Measurements from ENCODE around the gene MSANTD3. TPM values are rescaled to one million over a fixed set of nuclear protein-coding genes. Genes with fewer than 3 reads are reported as not detected.

The MSANTD3 gene
- total and polyA plus RNA-seq, 9 of the 15 experiments (the other 6 are each of a cell fraction or from before 2014, with no cell fraction given) = 9.4 to 28.7 (median 22.3) TPM

DNA sequence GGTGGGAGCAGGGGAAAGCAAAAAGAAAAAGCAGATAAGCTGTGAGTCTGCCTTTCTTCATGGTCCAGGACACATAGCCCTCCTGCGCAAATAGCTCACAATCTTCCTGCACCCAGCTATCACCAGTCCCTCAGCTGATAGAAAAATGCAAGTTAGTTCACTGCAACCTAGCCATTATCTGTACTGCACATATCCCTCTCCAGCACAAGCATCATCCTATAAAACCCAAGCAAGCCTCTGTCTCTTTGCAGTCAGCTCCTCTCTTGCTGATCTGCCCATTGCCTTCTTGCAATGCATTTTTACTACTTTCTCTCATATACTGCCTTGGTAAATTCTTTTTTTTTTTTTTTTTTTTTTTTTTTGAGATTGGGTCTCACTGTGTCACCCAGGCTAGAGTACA lies 20.0 kb upstream of the MSANTD3 start (continued):
- TF ChIP-seq TRIM28 (IDR thresholded peaks at IDR 0.05) (0 out of 2 replicates have a peak, but pooled peaks have one; percentile 27), ZNF551 (CRISPR knock-in tag; IDR thresholded peaks at IDR 0.05) (no peak), HNRNPLL (IDR thresholded peaks at IDR 0.05; ENCODE audit: low read depth, low read length, poor library complexity, severe bottlenecking) (peak; percentile 31), ZNF655 (CRISPR knock-in tag; IDR thresholded peaks at IDR 0.05) (no peak), YY1 (IDR thresholded peaks at IDR 0.05; ENCODE audit: borderline replicate concordance in 1 of 3, control insufficient read depth in 1 of 3, extremely low read depth in 1 of 3, insufficient read depth in 3 of 3, insufficient read length in 1 of 3, insufficient replicate concordance in 2 of 3, low read depth in 1 of 3, low read length in 2 of 3) (no peak), ZNF24 (IDR thresholded peaks at IDR 0.05) (no peak), RBM15 (IDR thresholded peaks at IDR 0.05; ENCODE audit: insufficient read depth, low read length) (no peak)

- 0 out of 2 replicates have a peak overlapping the region, but pooled peaks have one; percentile 3 for H2AFZ ChIP-seq (ENCODE audit: low read depth, low read length)
- H3K4me1 ChIP-seq (replicated peaks in 1 of 2; ENCODE audit: control insufficient read depth in 2 of 2, insufficient read depth in 2 of 2, low read length in 2 of 2) = peaks cover 9 to 11% of the 10 kb centered on the region in 2 experiments; a peak in 4 of 5 replicates
- FAIRE-seq = peak; percentile 44
- CTCF ChIA-PET (ENCODE audit: low intra/inter-chr PET ratio) = no interaction called here
- no peak overlapping the region for H3K27ac ChIP-seq (ENCODE audit: extremely low read depth, low read depth, low read length)
- no peak overlapping the region for H3K9ac ChIP-seq (ENCODE audit: insufficient read depth in 1 of 2, low read depth in 2 of 2, low read length in 2 of 2)
- POLR2A ChIA-PET = no interaction called here
- no peaks in the 10 kb centered on the region for H3K79me2 ChIP-seq (ENCODE audit: control insufficient read depth, insufficient read depth, low read length)
- no peak overlapping the region for H3K4me3 ChIP-seq
- no peaks in the 10 kb centered on the region for H3K36me3 ChIP-seq (ENCODE audit: control insufficient read depth, insufficient read depth, low read length)
- no peak overlapping the region for H3K4me2 ChIP-seq (ENCODE audit: insufficient read depth, low read length)
- intact Hi-C loops (cut with micrococcal nuclease) (no loop called here), in situ Hi-C loops (cut with MboI) (no loop called here)
- peaks cover 7% of the 10 kb centered on the region for H3K9me3 ChIP-seq (replicated peaks; ENCODE audit: control insufficient read depth, insufficient read depth, low read depth, low read length)
- no peaks in the 10 kb centered on the region for H3K9me1 ChIP-seq (ENCODE audit: control insufficient read depth, insufficient read depth, low read length)
- no peaks in the 10 kb centered on the region for H4K20me1 ChIP-seq (replicated peaks; ENCODE audit: control insufficient read depth, insufficient read depth, low read length)
- WGBS (ENCODE audit: insufficient coverage, low coverage, missing lambda C conversion rate) = 32% methylated on average over 5 of the region's 5 CpGs
- ATAC-seq = no peak
- no peak for DNase-seq (ENCODE audit: extremely low read depth in 1 of 4, low spot score in 3 of 4)
- no TSS peak for BruUV-seq (replicated peaks)
- no peaks in the 10 kb centered on the region for H3K27me3 ChIP-seq (ENCODE audit: control insufficient read depth in 2 of 2, insufficient read depth in 2 of 2, low read length in 2 of 2)
- TF ChIP-seq ARID3A (IDR thresholded peaks at IDR 0.05; ENCODE audit: borderline replicate concordance, low read depth, low read length) (no peak), TAF9B (IDR thresholded peaks at IDR 0.05; ENCODE audit: partially characterized antibody) (no peak), SLC30A9 (CRISPR knock-in tag; IDR thresholded peaks at IDR 0.05) (no peak), COPS2 (conservative IDR thresholded peaks at IDR 0.05) (no peak), ZNF668 (CRISPR knock-in tag; IDR thresholded peaks at IDR 0.05) (no peak), LEF1 (IDR thresholded peaks at IDR 0.05) (no peak), ZNF274 (IDR thresholded peaks at IDR 0.05; ENCODE audit: borderline replicate concordance, low read depth, low read length) (no peak), HDAC2 (IDR thresholded peaks at IDR 0.05) (no peak), JUN (IDR thresholded peaks at IDR 0.05; ENCODE audit: borderline replicate concordance, low read depth, low read length) (no peak), JUN (CRISPR knock-in tag; IDR thresholded peaks at IDR 0.05; ENCODE audit: borderline replicate concordance) (no peak)
These were observed 18.3 kb upstream of the MSANTD3 start for GRCh38 chr9:100408546-100409175.

Data from K562 (cell line).